LNCAP (cell line): Measurements from ENCODE around the gene ADAMTSL5.

ENCODE experiments used
- TF ChIP-seq, protein P1 (sequence below): fragments of 450-650 bp; IDR thresholded peaks from 2 replicates; pipeline ENCODE4 v1.5.1; 2017; ENCODE audit warnings: mild to moderate bottlenecking

The ADAMTSL5 gene

DNA sequence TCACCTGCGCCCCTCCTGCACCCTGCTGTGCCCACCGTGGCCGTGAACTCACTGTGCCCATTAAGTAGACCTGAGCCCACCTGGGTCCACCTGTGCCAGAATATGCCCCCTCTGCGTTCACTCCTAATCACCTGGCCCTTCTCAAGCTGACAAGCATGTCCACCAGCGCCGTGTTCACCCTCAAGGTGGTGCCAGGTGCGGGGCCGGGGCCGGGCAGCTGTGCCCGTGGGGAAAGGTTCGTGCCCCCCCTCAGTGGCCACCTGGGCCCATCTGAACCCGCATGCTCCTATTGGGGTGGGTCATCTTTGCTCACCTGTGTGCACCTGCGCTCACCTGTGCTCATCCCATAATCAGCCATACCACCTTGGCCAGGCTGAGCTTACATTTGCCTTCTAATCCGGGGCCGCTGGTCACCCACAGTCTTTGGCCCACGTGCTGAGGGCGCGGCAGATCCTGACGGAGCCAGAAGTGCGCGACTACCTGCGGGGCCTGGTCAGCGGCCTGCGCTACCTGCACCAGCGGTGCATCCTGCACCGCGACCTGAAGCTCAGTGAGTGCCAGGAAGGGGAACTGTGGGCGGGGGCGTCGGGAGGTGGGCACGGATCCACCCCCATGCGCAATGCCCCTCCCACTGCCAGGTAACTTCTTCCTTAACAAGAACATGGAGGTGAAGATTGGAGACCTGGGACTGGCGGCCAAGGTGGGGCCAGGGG, 13.4 kb upstream of the ADAMTSL5 start:
- TF ChIP-seq, protein P1, sequence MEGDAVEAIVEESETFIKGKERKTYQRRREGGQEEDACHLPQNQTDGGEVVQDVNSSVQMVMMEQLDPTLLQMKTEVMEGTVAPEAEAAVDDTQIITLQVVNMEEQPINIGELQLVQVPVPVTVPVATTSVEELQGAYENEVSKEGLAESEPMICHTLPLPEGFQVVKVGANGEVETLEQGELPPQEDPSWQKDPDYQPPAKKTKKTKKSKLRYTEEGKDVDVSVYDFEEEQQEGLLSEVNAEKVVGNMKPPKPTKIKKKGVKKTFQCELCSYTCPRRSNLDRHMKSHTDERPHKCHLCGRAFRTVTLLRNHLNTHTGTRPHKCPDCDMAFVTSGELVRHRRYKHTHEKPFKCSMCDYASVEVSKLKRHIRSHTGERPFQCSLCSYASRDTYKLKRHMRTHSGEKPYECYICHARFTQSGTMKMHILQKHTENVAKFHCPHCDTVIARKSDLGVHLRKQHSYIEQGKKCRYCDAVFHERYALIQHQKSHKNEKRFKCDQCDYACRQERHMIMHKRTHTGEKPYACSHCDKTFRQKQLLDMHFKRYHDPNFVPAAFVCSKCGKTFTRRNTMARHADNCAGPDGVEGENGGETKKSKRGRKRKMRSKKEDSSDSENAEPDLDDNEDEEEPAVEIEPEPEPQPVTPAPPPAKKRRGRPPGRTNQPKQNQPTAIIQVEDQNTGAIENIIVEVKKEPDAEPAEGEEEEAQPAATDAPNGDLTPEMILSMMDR, result no peak

- TF ChIP-seq, protein P1, result no peak
These were observed 12.5 kb upstream of the ADAMTSL5 start for GRCh38 chr19:1525343-1525742.

DNA sequence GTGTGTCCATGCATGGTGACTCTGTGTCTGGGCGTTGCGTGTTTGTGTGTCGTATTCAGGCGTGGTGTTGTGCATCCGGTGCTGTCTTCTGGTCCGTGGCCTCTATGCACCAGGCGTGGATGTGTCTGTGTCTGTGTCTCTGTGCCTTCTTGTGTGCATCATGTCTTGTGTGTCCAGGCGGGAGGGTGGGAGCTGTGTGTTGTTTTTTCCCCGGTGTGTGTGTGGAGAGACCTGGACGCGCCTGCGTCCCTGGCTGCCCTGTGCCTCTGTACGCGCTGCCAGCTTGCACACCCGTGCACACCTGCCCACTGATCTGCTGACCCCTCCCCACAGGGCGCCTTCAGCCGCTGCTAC, 12.1 kb upstream of the ADAMTSL5 start:
- TF ChIP-seq, protein P1, result no peak

- TF ChIP-seq, protein P1, result no peak
These were observed 11.6 kb upstream of the ADAMTSL5 start for GRCh38 chr19:1524287-1524971.

DNA sequence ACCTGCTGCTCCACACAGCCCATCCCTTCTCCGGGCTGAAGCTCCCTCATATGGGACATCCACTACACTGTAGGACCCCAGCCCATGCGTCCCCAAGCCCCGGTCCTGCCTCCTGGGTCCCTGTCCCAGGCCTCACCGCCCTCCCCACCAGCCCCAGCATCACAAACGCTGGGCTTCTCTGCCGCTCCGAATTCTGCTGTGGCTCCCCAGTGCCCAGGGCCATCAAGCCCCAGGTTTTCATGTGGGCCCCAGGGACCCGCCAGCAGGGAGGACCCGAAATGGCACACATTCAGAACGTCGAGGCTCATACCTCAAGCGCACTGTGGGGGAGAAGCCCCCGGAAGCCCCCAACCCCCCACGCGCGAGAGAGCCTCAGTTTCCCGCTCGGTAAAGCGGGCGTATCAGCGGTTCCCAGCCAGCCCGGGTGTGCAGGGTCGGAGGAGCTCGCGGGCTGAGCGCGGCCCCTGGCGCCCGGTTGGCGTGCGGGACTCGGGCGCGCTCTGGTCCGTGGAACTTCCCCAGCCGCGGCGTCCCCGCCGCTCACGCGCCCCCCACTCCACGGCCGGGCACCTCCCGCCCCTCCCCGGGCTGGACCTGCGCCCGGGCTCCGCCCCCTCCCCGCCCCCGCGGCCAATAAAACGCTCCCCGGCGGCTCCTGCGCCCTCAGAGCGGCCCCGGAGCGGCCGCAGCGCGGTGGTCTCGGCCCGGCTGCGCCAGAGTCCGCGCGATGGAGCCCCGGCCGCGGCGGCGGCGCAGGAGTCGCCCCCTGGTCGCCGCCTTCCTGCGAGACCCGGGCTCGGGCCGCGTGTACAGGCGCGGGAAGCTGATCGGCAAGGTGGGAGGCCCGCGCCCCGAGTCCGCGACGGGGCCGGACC, 10.8 kb upstream of the ADAMTSL5 start, which contains the start of gene PLK5:
PLK5 (plus strand) TSS at position 666 of the 875 bp plus-strand sequence. CDS start 2,920 bp downstream, outside the sequence.
- TF ChIP-seq, protein P1, result no peak

- TF ChIP-seq, protein P1, result no peak
These were observed 10.0 kb upstream of the ADAMTSL5 start for GRCh38 chr19:1522838-1523237.

- TF ChIP-seq, protein P1, result no peak
These were observed 9.2 kb upstream of the ADAMTSL5 start for GRCh38 chr19:1522061-1522460.
